NCI-H2227 (cell line): ENCODE measurements around the gene RNF227.

ENCODE experiments used
- DNase-seq: peaks from one replicate; lab custom pipeline; 2025; ENCODE audit not compliant: unreplicated experiment; lab: John Stamatoyannopoulos, UW

The RNF227 gene

GRCh38 chr17:7930841-7931631 is 14.9 kb upstream of the RNF227 start:
- DNase-seq, result no peak

DNA sequence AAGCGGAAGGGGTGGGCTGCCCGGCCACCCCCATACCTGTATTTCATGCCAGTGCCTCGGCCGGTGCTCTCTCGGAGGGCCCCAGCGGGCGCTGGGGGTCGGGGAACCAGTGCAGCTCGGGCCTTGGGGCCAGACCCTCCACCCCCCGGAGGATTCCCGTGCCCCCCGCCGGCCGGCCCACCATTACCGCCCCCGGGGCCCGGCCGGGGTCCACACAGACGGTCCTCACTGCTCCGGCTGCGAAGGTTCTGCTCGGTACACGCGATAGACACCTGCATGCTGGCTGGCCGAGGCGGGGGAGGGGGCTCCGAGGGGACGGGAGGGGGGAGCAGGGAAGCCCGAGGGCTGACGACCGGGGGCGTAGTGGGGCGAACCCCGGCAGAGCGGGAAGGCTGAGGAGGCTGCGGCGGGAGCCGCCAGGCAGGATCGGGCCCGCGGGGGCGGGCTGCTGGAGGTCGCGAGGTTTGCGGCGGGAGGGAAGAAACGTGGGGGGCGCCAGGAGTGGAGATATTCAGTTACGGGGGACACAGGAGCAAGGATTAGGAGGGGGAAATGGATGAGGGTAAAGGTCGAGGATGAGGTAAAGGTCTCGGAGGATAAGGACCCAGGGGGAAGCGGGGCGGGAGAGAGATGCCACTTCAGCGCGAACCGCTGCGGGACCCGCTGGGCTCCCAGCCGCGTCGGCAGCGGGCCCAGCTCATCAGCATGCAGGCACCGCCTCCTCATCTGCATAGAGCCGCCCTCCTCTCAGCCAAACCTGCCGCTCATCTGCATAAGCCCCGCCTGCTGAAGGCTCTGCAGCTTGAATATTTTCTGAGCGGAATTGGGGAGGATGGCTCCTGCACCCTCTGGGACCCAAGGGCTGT is 13.3 kb upstream of the RNF227 start, which contains the start of gene KCNAB3:
Gene KCNAB3 (minus strand): TSS at position 699 of the 866 bp plus-strand sequence. CDS start 421 bp downstream, at position 278.
- no peak for DNase-seq

GRCh38 chr17:7927596-7927995 is 11.5 kb upstream of the RNF227 start:
- DNase-seq, result no peak

DNA sequence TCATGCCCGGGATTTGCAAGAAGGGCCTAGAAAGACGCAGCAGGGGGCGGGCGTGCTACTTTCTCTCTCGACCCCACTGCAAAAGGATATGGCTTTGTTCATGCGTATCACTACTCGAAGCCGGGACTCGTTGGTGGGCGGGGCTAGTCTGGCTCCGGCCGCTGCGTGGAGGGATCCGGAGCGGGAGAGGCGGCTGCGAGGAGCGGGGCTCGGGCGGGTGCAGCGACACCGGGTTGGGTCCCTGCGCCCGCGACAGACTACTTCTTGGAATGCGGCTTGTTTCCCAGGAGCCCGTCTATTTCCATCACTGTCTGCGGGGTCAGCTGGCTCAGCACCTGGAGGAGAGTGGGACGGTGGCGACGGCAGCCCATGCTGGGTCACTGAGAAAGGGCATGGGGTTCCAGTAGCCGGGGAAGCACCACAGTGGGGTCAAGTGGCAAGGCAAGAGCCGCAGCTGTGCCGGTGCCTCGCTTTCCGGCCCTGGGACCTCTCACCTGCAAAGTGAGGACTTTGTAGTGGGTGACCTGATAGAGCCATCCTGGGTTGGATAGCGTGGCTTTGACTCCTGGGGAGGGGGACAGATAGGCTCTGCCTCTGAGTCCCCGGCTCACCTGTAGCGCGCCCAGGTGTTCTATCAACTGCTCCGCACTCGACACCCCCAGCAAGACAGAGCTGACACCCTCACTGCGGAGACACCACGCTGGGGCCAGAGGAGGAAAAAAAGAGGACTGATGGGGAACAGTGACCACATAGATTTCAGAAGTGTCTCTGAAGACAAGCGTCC is 6.9 kb upstream of the RNF227 start:
- DNase-seq, result no peak

DNA sequence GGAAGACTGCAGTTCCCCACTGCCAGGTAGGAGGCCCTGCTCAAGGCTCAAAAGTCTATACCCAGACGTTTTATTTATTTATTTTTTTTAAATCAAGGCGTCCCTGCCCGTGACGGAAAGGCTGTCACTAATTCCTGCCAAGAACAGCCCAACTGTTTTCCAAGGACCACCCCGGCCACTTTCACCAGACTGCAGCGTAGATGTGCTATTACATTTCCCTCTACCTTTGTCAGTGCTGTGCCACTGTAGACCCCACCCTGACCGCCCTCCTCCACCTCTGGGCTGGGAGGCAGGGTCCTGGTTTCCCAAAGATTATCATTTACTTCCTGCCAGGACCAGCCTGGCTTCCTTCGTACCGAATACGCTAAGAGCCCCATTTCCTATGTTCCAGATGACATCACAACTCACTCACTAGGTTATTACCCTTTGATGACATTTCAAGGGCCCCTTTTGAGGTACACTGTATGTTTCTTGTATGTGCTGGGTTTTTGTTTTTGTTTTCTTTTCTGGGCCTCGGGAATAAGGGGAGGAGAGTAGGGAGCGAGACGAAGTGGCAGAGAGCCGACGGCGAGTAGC is 6.3 kb upstream of the RNF227 start:
- DNase-seq, result no peak

- no peak for DNase-seq
Observed at GRCh38 chr17:7916808-7917207, 719 bp upstream of the RNF227 start.

- DNase-seq, result no peak
Observed at GRCh38 chr17:7916385-7916682, 245 bp upstream of the RNF227 start.

GRCh38 chr17:7915179-7915610 is 894 bp downstream of the RNF227 start:
- DNase-seq, result no peak

GRCh38 chr17:7912927-7913524 is 3.1 kb downstream of the RNF227 start:
- peak; percentile 50 for DNase-seq

DNA sequence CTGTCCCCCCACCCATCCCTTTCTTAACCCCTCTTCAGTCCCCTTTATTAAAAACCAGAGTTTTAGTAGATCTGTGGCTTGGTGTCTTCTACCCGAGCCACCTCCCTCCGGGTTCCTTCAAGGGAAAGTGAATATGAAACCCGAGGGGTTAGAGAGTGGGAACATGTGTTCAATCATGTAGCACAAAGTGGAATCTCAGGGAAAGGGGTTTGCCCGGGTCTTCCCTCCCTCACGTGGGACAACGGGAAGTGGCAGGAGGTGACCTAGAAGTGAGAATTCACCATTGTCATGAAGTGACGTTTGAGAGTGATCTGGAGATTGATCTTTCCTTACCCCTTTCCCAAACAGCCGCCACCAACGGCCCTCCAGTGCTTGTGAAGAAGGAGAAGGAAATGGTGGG is 5.0 kb downstream of the RNF227 start:
- DNase-seq, result no peak

DNA sequence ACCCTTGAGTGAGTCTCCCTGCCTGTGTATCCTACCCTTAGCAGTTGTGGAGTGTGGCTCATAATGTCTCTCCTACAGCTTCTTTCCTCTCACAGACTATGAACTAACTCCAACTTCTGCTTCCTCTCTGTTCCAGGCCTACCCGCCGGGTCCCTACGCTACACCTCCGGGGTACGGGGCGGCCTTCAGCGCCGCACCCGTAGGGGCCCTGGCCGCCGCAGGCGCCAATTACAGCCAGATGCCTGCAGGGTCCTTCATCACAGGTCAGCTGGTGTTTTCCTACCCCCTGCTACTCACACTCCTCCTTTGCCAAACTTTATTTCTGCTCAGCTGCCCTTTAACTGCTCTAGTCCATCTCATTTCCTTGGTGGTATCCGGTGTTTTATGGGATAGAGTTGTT is 5.4 kb downstream of the RNF227 start:
- DNase-seq, result no peak

DNA sequence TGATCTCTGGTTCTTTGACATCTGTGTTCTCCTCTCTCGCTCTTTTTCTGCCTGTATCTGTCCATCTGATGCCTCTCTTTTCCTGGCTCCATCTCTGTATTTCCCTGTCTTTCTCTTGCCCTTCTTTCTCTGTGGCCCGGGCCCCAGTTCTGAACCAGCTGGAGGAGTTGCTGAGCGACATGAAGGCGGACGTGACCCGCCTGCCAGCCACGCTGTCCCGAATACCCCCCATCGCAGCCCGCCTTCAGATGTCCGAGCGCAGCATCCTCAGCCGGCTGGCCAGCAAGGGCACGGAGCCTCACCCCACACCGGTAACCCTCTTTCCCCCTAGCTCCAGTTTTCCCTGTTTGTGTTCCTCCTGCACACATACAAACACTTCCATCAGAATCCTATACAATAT is 5.8 kb downstream of the RNF227 start:
- no peak for DNase-seq

DNA sequence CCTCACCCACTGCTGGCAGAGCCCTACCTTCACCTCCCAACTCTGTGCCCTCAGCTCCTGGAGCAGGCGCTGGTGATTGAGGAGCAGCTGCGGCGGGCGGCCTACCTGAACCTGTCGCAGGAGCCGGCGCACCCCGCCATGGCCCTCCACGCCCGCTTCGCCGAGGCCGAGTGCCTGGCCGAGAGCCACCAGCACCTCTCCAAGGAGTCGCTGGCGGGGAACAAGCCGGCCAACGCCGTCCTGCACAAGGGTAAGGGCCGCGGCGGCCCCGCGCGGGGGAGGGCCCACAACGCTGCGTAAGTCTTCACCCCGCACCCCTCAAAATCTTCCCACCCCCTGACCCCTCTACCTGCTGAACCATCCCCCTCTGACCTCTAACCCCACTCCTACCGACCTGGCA is 7.0 kb downstream of the RNF227 start:
- no peak for DNase-seq

- DNase-seq, result peak; percentile 49
Observed at GRCh38 chr17:7903154-7904103, 12.7 kb downstream of the RNF227 start.

DNA sequence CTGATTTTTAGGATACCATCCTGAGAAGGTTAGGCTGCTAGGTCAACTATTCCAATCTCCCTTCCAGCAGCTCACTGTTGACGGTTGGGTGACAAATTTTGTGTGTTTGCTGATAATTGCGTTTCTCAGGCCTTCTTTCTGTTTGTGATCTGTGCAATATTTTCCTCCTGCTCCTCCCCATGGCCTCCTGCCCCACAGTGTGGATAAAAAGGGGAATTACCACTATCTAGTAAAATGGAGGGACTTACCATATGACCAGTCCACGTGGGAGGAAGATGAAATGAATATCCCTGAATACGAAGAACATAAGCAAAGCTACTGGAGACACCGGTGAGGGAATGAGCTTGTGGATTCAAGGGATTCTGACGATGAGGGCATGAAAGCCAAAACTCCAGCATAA is 18.3 kb downstream of the RNF227 start:
- peak; percentile 56 for DNase-seq

GRCh38 chr17:7897090-7897489 is 19.0 kb downstream of the RNF227 start:
- DNase-seq, result no peak

- no peak for DNase-seq
Observed at GRCh38 chr17:7894866-7895265, 21.2 kb downstream of the RNF227 start.

DNA sequence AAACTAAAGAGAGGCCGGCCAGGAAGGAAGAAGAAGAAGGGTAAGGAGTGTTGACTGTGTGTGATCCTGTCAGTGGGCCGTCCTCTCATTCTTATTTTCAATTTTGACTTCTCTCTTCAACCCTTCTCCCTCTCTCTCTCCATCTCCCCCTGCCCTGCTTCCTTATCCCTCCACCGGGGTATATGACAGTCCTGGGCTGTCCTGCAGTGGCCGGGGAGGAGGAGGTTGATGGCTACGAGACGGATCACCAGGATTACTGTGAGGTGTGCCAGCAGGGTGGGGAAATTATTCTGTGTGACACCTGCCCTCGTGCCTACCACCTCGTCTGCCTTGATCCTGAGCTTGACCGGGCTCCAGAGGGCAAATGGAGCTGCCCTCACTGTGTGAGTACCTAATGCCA is 21.9 kb downstream of the RNF227 start:
- no peak for DNase-seq

- DNase-seq, result no peak
Observed at GRCh38 chr17:7893187-7893880, 22.8 kb downstream of the RNF227 start.
